GM21619 (cell line): ENCODE results near the gene RCE1.
A peak's percentile ranks its signal among the peaks of the same experiment; 100 is the strongest.
"Not testable (repeated sequence)": the region's sequence is repeated elsewhere in the genome, so short reads cannot be mapped to it uniquely, and the experiment has no call there.

ENCODE experiments used
- ATAC-seq: cut with Tn5 transposase; IDR thresholded peaks from one replicate; pipeline ENCODE4 v1.9.1; 2021; ENCODE audit not compliant: unreplicated experiment

The RCE1 gene, protein sequence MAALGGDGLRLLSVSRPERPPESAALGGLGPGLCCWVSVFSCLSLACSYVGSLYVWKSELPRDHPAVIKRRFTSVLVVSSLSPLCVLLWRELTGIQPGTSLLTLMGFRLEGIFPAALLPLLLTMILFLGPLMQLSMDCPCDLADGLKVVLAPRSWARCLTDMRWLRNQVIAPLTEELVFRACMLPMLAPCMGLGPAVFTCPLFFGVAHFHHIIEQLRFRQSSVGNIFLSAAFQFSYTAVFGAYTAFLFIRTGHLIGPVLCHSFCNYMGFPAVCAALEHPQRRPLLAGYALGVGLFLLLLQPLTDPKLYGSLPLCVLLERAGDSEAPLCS

DNA sequence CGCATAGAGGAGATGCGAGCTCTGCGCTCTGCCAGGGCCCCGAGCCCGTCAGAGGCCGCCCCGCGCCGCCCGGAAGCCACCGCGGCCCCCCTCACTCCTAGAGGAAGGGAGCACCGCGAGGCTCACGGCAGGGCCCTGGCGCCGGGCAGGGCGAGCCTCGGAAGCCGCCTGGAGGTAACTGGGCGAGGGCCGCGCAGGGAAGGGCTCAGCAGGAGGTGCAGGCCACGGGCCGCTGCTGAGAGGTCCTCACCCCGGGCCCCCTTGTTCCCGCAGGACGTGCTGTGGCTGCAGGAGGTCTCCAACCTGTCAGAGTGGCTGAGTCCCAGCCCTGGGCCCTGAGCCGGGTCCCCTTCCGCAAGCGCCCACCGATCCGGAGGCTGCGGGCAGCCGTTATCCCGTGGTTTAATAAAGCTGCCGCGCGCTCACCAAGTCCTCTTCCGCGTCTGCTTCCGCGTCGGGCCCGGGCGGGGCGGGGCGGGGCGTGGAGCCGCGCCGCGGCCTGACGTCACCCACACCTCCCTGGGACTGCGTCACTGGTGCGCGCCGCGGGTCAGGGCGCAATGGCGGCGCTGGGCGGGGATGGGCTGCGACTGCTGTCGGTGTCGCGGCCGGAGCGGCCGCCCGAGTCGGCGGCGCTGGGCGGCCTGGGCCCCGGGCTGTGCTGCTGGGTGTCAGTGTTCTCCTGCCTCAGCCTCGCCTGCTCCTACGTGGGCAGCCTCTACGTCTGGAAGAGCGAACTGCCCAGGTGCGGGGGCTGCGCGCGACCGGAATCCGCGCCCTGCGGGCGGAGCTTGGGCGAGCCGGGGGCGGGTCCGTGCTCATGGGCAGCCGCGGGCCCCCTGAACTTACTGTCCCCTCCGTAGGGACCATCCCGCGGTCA is at the start of gene RCE1:
TSS of gene RCE1 (plus strand) at position 546 of the 880 bp plus-strand sequence. CDS start at position 561, 15 bp downstream.
- peak; percentile 72 for ATAC-seq

DNA sequence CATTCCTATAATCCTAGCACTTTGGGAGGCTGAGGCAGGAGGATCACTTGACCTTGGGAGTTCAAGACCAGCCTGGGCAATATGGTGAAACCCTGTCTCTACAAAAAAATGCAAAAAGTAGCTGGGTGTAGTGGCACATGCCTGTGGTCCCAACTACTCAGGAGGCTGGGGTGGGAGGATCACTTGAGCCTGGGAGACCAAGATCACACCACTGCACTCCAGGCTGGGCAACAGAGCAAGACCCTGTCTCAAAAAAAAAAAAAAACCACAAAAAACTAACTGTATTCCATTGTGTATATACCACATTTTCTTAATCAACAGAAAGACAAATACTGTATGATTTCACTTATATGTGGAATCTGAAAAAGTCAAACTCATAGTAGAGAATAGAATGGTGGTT is 43.4 kb upstream of the RCE1 start:
- not testable (repeated sequence) for ATAC-seq

DNA sequence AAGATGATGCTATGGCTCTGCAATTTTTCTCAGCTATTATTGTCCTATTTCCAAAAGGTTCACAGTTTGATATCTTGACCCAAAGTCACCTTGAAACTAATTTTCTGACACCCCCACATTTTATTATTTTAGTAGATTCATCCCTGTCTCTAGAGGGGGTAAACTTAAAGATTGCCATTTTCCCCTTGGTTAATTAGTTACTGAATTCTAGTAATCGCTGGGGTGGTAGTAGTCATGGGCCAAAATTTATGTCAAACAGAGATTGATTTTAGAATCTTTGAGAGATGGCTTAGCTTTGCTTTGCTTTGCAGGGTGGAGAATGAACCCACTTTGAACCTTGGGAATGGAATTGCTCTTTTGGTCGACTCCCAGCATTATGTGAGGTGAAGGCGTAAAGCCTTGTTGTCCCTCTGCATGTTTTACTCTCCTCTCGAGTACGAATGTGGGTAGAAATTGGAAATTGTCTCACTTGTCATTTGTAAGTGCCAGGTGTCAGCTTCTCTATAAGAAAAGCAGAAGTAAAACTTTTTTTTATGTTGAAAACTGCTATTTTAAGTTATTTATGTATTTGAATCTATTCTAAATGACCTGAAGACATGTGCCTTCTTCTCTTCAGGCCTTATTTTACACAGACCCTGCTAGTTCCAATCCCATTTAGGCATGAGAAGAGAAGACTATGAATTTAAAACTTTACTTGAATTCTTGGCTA is 42.4 kb upstream of the RCE1 start:
- peak; percentile 63 for ATAC-seq

DNA sequence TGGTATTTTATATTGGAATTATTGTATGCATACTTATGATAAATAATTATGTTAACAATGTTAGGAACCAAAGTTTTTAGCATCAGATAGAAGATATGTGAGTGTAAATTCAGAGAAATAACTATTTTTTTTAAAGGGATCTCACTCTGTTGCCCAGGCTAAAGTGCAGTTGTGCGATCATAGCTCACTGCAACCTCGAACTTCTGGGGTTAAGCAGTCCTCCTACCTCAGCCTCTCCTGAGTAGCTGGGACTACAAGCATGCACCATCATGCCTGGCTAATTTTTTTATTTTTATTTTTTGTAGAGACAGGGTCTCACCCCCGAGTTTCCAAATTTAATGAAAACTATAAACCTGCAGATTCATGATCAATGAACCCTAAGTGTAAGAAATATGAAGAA is 33.6 kb upstream of the RCE1 start:
- ATAC-seq: no peak

DNA sequence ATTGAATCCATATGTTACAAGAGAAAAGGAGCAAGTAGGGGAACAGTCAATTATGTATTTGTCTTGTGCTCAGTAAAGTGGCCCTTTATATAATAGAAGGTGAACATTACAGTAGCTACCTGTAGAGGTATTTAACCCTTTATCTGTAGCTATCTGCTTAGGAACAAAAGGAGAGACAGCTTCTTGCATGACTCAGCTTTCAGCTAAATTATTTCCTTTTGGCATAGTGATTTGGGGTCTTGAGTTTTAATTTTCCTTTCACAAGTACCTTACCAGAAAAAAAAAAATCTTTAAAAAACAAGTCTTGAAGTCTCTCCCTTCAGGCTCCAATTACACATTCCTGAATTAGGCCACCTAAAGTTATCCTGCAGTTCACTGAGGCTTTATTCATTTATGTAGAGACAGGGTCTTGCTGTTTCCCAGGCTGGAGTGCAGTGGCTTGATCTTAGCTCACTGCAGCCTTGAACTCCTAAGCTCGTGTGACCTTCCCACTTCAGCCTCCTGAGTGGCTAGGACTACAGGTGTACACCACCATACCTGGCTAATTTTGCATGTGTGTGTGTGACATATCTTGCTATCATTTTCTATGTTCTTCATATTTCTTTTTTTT is 32.6 kb upstream of the RCE1 start:
- ATAC-seq: no peak

DNA sequence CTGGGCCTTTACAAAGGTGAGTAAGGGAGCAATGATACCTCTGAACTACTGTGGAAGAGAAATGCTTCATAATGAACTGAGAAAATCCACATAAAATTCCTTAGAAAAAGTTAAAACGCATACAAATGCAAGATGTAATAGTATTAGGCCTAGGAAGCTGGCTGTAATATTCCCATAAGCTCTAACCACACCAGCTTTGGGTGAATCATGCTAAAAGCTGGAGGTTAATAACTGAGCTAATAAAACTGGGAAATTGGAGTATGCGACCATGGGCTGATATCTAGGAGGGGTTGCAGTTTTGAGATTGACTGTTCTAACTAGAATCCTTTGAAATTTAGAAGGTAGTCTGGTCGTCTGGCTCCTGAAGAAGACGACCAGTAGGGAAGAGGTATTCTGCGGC is 28.6 kb upstream of the RCE1 start:
- no peak for ATAC-seq

DNA sequence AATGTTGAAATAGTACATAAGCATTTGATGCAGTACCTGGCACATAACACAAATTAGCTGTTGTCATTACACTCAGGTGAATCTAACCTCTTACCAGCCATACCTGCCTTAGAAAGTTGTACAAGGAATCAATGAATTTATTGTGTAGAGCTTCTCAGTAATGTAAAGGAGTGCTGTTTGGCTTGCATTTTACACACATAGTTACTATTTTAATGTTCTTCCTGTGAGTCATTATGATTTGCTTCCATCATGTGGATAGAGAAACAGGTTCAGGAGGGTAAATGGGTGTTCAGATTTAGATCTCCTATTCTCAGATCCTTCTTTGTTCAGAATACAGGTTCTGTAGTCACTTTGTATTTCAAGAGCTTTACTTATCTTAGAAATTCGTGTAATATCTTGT is 27.6 kb upstream of the RCE1 start:
- no peak for ATAC-seq

DNA sequence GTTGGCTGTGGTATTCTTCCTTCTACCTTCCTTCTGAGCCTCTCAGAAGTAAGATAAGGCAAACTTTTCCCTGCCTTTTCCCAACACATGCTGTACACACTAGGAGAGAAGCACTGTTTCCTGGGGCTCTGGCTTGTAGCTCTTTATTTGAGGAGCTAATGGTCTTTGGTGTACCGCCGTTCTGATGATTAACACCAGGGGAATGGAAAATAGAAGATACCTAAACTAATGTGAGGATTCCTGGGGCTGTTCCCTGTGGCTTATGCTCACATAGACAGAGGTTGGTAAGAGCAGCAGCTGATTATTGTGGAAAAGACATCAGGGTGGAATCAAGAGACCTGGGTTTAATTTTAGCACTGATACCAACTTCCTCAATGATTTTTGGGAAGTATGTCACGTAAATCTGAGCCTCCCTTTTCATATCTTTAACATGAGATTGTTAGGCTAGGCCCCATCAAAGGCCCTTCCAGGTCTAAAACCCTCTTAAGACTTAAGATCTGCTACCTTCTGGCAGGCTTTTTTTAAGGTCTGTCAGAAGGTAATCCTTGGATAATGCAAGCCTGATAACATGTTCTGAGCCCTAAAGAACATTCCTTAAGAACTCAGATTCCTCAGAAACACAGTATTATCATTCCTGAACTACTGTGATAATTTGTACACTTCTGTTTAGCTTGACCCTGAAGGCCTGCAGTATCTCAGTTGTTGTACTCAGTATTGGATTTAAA is 24.8 kb upstream of the RCE1 start:
- ATAC-seq: no peak

DNA sequence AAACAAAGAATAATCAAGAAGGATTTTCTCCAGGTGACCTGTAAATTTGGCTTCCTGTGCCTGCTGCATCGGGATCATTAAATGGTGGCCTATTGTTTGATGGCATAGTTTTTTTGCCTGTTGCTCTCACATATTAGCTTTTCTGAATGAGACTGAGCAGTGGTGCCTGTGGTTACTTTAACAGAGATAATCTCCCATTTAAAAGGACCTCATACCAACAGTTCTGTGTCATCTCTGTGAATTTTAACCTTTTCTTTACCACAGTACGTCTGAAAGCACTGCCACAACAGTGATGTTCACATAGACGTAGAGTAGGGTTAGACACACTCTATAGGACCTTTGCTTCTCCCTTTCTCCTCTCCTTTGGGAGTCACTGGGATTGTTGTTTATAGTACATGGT is 22.9 kb upstream of the RCE1 start:
- ATAC-seq: no peak

DNA sequence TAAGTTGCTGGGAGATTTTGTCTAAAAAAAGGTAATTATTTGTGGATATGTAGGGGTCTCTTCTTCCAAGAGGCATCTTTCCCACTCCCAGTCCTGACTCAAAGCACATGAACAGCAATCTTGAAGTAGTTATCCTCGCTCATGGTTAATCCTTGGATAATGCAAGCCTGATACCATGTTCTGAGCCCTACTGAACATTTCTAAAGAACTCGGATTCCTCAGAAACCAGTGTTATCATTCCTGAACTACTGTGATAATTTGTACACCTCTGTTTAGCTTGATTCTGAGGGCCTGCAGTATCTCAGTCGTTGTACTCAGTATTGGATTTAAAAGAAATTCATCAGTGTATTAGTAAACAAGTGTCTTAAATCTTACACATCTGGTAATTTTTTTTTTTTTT is 22.3 kb upstream of the RCE1 start:
- ATAC-seq: no peak

DNA sequence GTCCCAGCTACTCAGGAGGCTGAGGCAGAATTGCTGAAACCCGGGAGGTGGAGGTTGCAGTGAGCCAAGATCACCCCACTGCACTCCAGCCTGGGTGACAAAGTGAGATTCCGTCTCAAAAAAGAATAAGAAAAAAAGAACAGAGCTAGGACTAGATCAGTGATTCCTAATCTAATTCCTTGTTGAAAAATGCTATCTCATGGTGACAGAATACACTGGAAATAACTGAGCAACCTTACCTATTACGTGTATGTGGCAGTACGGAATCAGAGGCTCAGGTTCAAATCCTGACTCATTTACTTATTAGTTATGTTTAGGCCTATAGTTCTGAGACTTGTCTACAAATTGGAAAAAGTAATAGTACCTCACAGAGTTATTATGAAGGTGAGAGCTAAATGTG is 19.5 kb upstream of the RCE1 start:
- no peak for ATAC-seq

DNA sequence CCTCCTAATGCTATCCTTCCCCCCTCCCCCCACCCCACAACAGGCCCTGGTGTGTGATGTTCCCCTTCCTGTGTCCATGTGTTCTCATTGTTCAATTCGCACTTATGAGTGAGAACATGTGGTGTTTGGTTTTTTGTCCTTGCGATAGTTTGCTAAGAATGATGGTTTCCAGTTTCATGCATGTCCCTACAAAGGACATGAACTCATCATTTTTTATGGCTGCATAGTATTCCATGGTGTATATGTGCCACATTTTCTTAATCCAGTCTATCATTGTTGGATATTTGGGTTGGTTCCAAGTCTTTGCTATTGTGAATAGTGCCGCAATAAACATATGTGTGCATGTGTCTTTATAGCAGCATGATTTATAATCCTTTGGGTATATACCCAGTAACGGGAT is 18.7 kb upstream of the RCE1 start:
- not testable (repeated sequence) for ATAC-seq

DNA sequence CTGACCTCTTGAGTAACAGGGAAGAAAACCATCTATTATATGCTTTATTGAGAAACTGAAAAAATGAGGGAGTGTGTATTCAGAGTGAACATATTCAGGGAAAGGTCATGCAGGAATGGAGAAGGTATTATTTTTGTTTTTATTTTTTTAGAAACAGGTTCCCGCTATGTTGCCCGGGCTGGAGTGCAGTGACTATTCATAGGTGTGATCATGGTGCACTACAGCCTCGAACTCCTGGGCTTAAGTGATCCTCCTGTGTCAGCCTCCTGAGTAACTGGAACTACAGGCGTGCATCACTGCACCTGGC is 8.7 kb upstream of the RCE1 start:
- ATAC-seq: no peak

DNA sequence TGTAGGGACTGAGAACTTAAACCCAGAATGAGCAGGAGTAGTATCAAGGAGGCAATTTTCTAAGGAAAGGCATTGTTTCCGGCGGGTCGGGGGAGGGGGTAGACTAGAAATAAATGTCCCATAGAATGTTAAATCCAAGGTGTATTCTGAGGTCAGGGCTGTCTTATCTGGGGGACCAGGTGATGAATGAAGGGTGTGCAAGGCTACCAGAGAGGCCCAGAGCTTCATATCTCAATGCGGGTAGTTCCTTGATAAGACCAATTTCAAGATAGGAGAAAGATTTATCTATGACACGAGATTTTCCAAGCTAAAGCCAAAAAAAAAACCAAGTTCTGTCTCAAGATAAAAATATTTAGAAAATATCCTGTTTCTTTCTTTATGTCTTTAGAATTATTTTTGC is 8.3 kb upstream of the RCE1 start:
- ATAC-seq: no peak

DNA sequence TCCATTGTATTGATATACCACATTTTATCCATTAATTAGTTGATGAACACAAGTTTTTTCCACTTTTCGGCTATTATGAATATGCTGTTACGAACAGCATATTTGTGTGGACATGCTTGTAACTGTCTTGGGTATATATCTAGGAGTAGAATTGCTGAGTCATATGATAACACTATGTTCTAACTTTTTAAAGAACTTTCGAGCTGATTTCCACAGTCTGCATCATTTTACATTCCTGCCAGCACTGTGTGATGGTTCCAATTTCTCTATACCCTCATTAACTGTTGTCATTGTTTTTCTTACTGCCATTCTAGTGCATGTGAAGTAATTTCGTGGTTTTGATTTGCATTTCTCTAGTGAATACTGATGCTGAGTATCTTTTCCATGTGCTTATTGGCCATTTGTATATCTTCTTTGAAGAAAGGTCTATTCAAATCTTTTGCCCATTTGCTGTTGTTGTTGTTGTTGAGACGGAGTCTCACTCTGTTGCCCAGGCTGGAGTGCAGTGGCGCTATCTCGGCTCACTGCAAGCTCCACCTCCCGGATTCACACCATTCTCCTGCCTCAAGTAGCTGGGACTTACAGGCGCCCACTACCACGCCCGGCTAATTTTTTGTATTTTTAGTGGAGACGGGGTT is 7.4 kb upstream of the RCE1 start:
- ATAC-seq: no peak

DNA sequence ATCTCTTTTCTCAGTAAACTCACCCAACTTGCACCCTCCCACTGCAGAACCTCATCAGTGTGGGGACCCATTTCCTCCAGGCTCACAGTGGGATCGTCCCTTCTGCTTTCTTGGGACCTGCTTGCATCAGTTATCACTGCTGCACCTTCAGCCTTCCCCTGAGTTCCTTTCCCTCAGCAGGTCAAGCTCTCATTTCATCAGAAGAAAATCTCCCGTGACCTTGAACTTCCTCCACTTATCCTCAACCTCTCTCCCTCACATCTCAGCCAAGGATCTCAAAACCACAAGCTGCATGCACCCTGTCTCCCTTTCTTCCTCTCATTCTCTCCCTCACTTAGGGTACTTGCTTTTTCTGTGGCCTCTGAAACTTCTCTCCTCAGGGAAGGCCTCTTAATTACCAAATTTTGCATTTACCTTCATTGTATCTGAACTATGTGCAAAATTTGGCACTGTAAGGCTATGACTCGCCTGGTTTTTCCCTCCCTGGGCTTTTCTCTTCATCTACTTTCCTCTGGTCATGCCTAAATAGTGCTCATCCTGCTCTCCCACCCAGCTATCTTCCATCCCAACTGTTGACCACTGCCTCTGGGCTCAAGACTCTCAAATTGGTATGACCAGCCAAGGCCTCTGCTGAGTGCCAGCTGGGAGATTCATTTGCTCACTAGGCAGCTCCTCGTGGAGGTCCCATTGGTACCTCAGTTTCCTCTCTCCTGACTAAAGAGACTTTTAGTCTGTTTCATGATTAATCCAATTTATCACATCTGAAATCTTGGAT is 2.7 kb upstream of the RCE1 start:
- no peak for ATAC-seq

DNA sequence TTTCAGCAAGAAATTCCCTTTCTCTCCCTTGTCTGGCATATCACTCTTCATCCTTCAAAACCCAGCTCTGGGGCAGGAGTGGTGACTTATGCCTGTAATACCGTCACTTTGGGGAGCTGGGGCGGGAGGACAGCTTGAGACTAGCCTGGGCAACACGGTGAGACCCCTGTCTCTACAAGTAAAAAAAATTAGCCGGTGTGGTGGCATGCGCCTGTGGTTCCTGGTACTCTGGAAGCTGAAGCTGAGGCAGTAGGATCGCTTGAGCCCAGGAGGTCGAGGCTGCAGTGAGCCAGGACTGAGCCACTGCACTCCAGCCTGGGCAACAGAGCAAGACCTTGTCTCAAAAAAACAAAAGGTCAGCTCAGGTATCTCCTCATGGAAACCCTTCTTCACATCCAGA is 1.4 kb upstream of the RCE1 start:
- no peak for ATAC-seq

DNA sequence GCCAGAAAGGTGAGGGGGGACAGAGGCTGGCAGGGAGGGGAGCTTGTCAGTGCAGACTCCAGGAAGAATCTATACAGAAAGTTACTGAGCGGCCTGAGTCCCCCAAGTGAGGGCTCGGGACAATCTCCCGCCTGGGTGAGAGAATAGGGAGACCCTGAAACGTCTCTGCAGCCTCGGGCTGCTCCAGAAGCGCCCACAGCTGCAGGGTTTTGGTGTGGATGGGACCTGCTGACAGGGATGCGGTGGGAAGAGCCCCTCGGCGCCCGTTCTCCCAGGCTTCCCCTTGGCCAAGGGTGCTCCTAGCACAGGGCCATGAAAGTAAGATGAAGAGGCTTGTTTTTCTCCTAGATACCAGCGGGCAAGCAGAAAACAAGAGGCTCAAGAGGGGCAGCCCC is 743 bp upstream of the RCE1 start:
- ATAC-seq: no peak

DNA sequence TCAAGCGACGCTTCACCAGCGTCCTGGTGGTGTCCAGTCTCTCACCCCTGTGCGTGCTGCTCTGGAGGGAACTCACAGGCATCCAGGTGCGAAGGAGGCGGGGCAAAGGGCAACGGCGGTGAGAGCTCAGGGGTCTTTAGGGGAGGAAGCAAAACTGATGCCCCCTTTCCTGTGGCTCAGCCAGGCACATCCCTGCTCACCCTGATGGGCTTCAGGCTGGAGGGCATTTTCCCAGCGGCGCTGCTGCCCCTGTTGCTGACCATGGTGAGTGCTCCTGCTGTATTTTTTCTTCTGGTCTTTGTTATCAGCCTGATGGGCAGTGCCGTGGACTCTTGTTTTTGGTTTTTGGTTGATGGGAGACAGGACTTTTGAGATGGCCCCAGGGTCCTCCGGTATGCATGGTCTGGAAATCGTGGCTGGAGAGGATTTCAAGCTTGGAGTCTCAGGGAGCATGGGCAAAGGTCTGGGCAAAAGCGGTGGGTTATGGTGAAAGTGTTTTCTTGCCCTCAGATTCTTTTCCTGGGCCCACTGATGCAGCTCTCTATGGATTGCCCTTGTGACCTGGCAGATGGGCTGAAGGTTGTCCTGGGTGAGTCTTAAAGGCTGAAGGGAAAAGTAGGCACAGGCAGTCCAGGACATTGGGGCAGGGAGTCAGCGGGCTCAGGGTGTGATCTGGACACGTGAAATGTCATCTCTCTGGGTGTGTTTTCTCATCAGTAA is 695 bp downstream of the RCE1 start:
- no peak for ATAC-seq
